Pancreas (tissue), 10 donors: ENCODE results near the gene LUC7L. TPM values are rescaled to one million over a fixed set of nuclear protein-coding genes. Genes with fewer than 3 reads are reported as not detected.
"Not testable (repeated sequence)": the region's sequence is repeated elsewhere in the genome, so short reads cannot be mapped to it uniquely, and the experiment has no call there.

Source experiments
- ATAC-seq, 4 donors: fragments of 200-7000 bp; cut with Tn5 transposase; one replicate each; pipeline versions ENCODE4 v1.8.0 to v1.9.1; 2020; ENCODE audit warnings: mild to moderate bottlenecking in 4 of 4, moderate library complexity in 4 of 4
- DNase-seq, 6 donors: peaks; one replicate each; pipeline ENCODE4 v3.0.0-alpha.2; 2020
- FAIRE-seq: peaks from 2 replicates; lab custom pipeline; 2012; peaks lifted over from hg19 to GRCh38; lab: Jason Lieb, UNC
- H3K27ac ChIP-seq, 4 donors: fragments of 200-600 bp; sonication (generic); 1 replicate in 3 of 4; 2 replicates in 1 of 4; pipeline versions ENCODE4 v1.5.0 to v1.8.0; 2020
- H3K27me3 ChIP-seq, 4 donors: fragments of 200-600 bp; one replicate each; pipeline ENCODE4 v1.8.0; 2021
- H3K36me3 ChIP-seq, 3 donors: fragments of 200-600 bp; sonication (generic) in 1 of 3; one replicate each; pipeline versions ENCODE4 v1.5.0 to v1.8.0; 2020 to 2021
- H3K4me1 ChIP-seq, 3 donors: fragments of 200-600 bp; one replicate each; pipeline ENCODE4 v1.8.0; 2021
- H3K4me3 ChIP-seq, 4 donors: fragments of 200-600 bp; sonication (generic) in 2 of 4; one replicate each; pipeline versions ENCODE4 v1.5.0 to v1.8.0; 2020 to 2021
- H3K9me3 ChIP-seq, 4 donors: fragments of 200-600 bp; one replicate each; pipeline ENCODE4 v1.8.0; 2021
- WGBS, 2 donors: extraction: QIAGEN DNeasy Blood & Tissue Kit; methylation state at CpG; one replicate each; pipeline ENCODE4 v1.1.7; 2013; 5-methylcytosine and 5-hydroxymethylcytosine counted together
- intact Hi-C, 3 donors: fragments of 100-400 bp; cut with DNase I; formaldehyde crosslinking; loops; one replicate each; pipeline versions ENCODE4 v1.11.1 to v1.14.2; 2022
- polyA plus RNA-seq, 2 donors: library from polyadenylated mRNA; stranded (reverse); fragments of 200-250 nt; gene quantifications; one replicate each; pipeline ENCODE4 v1.2.3, GENCODE V29; 2013
- total RNA-seq, 6 donors: library from RNA; stranded (reverse); fragmentation: NEBNext Ultra II Directional in 4 of 6; extraction: Animal tissue kit (Norgen Biotek cat#: 25700) in 4 of 6; gene quantifications; one replicate each; pipeline versions ENCODE4 v1.2.1 to v1.2.4, GENCODE V29; 2021 to 2023
- TF ChIP-seq, protein P1 (sequence below), 4 donors: fragments of 200-600 bp; sonication (generic) in 3 of 4; IDR thresholded peaks; one replicate each; pipeline versions ENCODE4 v1.5.0 to v1.8.0; 2021; ENCODE audit warnings: antibody characterized with exemption in 4 of 4
- donor health status: healthy with polysubstance abuse.
- donor health status: DM: no; HTN: no; CAD: no; lungs with moderate emphysema.
- donor health status: DM: no; HTN: no; CAD: no.
- donor health status: control.
- donor health status: control.
- donor health status: Bipolar disorder and iron deficiency.
- donor health status: DM: yes; HTN: yes; CAD: no.
- donor health status: DM: no; HTN: no; CAD: no.
- donor health status: DM: no; HTN: no; CAD: no.
- donor health status: DM: yes; HTN: yes; CAD: no.

LUC7L gene
- total and polyA plus RNA-seq, 8 donors, result 20.6 to 333 (median 37.5) TPM

DNA sequence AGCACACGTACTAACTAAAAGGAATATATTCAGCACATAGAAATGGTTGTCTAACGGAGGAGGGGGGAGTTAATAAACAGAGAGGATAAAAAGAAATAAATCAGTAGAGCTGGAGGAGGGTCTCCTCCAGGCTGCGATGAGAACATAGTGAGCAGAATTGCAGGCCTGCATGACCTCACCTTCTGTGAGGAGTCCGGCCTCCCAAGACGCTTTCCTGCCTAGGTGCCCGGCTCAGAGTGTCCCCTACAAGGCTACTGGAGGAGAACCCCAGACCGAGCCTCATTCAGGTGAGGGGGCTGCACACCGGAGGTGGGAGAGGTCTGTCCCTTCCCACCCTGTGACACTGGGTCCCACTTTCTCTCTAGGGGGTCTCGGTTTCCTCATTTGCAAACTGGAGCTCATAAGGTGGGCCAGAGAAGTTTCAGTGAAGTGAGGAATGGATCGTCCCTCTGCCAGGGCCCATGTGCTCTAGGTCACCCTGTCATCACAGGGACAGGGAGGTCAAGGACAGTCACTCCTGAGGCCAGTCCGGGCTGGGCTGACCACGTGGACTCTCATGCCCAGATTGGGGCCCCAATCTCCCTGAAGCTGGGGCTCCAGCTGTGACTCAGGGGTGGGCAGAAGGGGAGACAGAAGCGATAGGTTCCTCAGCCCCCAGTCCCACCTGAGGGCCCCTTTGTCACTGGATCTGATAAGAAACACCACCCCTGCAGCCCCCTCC is 66.8 kb downstream of the LUC7L start:
- no peak for ATAC-seq
- H3K9me3 ChIP-seq, result no peaks in the 10 kb centered on the region
- no peak overlapping the region for H3K27ac ChIP-seq
- no peaks in the 10 kb centered on the region for H3K36me3 ChIP-seq
- 80 to 86% methylated on average over 13 of the region's 13 CpGs for WGBS, 2 donors
- peak in 1 of 6 donors; percentile 38 for DNase-seq
- TF ChIP-seq, protein P1, sequence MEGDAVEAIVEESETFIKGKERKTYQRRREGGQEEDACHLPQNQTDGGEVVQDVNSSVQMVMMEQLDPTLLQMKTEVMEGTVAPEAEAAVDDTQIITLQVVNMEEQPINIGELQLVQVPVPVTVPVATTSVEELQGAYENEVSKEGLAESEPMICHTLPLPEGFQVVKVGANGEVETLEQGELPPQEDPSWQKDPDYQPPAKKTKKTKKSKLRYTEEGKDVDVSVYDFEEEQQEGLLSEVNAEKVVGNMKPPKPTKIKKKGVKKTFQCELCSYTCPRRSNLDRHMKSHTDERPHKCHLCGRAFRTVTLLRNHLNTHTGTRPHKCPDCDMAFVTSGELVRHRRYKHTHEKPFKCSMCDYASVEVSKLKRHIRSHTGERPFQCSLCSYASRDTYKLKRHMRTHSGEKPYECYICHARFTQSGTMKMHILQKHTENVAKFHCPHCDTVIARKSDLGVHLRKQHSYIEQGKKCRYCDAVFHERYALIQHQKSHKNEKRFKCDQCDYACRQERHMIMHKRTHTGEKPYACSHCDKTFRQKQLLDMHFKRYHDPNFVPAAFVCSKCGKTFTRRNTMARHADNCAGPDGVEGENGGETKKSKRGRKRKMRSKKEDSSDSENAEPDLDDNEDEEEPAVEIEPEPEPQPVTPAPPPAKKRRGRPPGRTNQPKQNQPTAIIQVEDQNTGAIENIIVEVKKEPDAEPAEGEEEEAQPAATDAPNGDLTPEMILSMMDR (IDR thresholded peaks at IDR 0.05), result no peak
- peaks cover 0 to 14% (median 12%) of the 10 kb centered on the region in 3 donors for H3K4me1 ChIP-seq
- no peak for FAIRE-seq
- no peak overlapping the region for H3K4me3 ChIP-seq
- intact Hi-C loops, result no loop called here
- H3K27me3 ChIP-seq, result peaks cover 0 to 23% (median 8%) of the 10 kb centered on the region in 4 donors

DNA sequence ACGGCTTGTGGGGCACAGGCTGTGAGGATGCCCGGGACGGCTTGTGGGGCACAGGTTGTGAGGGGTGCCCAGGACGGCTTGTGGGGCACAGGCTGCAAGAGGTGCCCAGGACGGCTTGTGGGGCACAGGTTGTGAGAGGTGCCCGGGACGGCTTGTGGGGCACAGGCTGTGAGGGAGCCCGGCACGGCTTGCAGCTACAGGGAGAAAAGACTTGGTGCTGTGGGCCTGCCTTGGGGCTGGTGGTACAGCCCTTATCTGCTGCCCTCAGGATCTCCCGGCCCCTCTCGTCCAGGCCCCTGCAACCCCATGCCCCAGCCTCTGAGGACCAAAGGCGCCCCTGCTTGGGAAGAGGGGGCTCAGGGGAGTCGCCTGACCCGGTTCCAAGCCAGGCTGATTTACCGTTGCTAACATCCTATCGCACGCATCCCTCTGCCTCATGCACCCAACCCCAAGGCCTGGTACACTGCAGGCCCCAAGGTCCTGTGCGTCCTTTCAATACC is 68.5 kb downstream of the LUC7L start:
- DNase-seq (peak in 1 of 6 donors; percentile 45), ATAC-seq (no peak), FAIRE-seq (no peak)
- intact Hi-C loops, result no loop called here
- H3K27ac ChIP-seq, result no peak overlapping the region
- H3K36me3 ChIP-seq, result no peaks in the 10 kb centered on the region
- TF ChIP-seq, protein P1 (IDR thresholded peaks at IDR 0.05), result no peak
- no peak overlapping the region for H3K4me3 ChIP-seq
- no peaks in the 10 kb centered on the region for H3K9me3 ChIP-seq
- peaks cover 0 to 8% (median 6%) of the 10 kb centered on the region in 3 donors for H3K4me1 ChIP-seq
- 43 to 58% methylated on average over 17 to 18 of the region's 18 CpGs for WGBS, 2 donors
- H3K27me3 ChIP-seq, result peaks cover 0 to 6% (median 2%) of the 10 kb centered on the region in 4 donors

DNA sequence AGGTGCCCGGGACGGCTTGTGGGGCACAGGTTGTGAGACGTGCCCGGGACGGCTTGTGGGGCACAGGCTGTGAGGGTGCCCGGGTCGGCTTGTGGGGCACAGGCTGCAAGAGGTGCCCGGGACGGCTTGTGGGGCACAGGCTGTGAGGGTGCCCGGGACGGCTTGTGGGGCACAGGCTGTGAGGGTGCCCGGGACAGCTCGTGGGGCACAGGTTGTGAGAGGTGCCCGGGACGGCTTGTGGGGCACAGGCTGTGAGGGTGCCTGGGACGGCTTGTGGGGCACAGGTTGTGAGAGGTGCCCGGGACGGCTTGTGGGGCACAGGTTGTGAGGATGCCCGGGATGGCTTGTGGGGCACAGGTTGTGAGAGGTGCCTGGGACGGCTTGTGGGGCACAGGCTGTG is 69.0 kb downstream of the LUC7L start:
- not testable (repeated sequence) for H3K4me3 ChIP-seq
- peak in 1 of 6 donors; percentile 16 for DNase-seq

DNA sequence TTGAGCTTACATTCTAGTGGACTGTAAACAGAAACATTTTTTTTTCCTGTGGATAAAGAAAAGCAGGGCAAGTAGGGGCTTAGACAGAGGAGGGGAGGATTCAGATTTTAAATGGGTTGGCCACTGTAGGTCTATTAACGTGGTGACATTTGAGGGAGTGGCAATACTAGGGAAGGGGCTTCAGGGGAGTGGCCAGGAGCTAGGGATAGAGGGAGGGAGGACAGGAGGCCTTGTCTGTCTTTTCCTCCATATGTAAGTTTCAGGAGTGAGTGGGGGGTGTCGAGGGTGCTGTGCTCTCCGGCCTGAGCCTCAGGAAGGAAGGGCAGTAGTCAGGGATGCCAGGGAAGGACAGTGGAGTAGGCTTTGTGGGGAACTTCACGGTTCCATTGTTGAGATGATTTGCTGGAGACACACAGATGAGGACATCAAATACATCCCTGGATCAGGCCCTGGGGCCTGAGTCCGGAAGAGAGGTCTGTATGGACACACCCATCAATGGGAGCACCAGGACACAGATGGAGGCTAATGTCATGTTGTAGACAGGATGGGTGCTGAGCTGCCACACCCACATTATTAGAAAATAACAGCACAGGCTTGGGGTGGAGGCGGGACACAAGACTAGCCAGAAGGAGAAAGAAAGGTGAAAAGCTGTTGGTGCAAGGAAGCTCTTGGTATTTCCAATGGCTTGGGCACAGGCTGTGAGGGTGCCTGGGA is 70.0 kb downstream of the LUC7L start:
- H3K4me1 ChIP-seq, result peaks cover 0 to 5% (median 3%) of the 10 kb centered on the region in 3 donors
- ATAC-seq, result no peak
- 48 to 59% methylated on average over 6 of the region's 6 CpGs for WGBS, 2 donors
- H3K36me3 ChIP-seq, result no peaks in the 10 kb centered on the region
- H3K4me3 ChIP-seq, result no peak overlapping the region
- no peak overlapping the region for H3K27ac ChIP-seq
- intact Hi-C loops, result no loop called here
- no peaks in the 10 kb centered on the region for H3K27me3 ChIP-seq
- TF ChIP-seq, protein P1 (IDR thresholded peaks at IDR 0.05), result no peak
- no peaks in the 10 kb centered on the region for H3K9me3 ChIP-seq
- no peak for FAIRE-seq
- DNase-seq, result no peak

More for the DNA sequence above, 69.0 kb downstream of the LUC7L start:
- ATAC-seq, H3K9me3 ChIP-seq, intact Hi-C loops, FAIRE-seq, H3K27ac ChIP-seq, H3K4me1 ChIP-seq, H3K36me3 ChIP-seq, H3K27me3 ChIP-seq: not testable (repeated sequence)
- WGBS, 2 donors, result 55 to 62% methylated on average over 20 of the region's 20 CpGs

DNA sequence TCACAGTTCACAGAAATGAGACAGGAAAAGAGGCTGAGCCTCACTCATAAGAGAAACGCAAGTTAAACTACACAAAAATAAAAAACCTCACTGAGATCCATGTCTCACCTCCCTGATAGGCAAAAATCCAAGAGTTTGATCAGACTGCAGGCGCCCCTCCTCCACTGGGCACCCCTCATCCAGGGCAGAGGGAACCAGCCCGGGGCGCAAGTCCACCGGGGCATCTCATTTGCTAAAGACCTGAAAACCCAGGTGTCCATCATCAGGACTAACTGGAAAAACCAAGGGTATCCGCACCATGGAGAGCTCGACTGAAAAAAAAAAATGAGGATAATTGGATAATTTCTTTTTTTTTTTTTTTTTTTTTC is 74.2 kb downstream of the LUC7L start:
- 62 to 67% methylated on average over 7 of the region's 7 CpGs for WGBS, 2 donors
- DNase-seq (no peak), ATAC-seq (no peak), FAIRE-seq (no peak)
- Histone ChIP-seq H3K27me3 (no peaks in the 10 kb centered on the region), H3K4me3 (peak overlapping the region in 1 of 4 donors; percentile 53), H3K27ac (no peak overlapping the region), H3K36me3 (no peaks in the 10 kb centered on the region), H3K4me1 (peaks cover 0 to 5% (median 3%) of the 10 kb centered on the region in 3 donors), H3K9me3 (no peaks in the 10 kb centered on the region)
- TF ChIP-seq, protein P1 (IDR thresholded peaks at IDR 0.05), result no peak
- intact Hi-C loops, result no loop called here
